WTC11 (cell line): Measurements from ENCODE around the gene NUB1.

Experiments
- ATF3 ChIP-seq: sonication (generic); formaldehyde crosslinking; conservative IDR thresholded peaks from 2 replicates; pipeline ENCODE4 v1.8.1; 2022; ENCODE audit warnings: mild to moderate bottlenecking, missing genetic modification reagents
- CTCF ChIP-seq: fragments of 200-600 bp; IDR thresholded peaks from 2 replicates; pipeline ENCODE4 v1.8.0; 2022; ENCODE audit warnings: antibody characterized with exemption
- ETV6 ChIP-seq: sonication (generic); formaldehyde crosslinking; IDR thresholded peaks from 2 replicates; pipeline ENCODE4 v1.8.1; 2022; ENCODE audit warnings: mild to moderate bottlenecking, missing genetic modification reagents
- MAX ChIP-seq: sonication (generic); formaldehyde crosslinking; IDR thresholded peaks from 2 replicates; pipeline ENCODE4 v1.8.0; 2022; ENCODE audit warnings: mild to moderate bottlenecking, missing genetic modification reagents
- SMAD4 ChIP-seq: sonication (generic); formaldehyde crosslinking; IDR thresholded peaks from 2 replicates; pipeline ENCODE4 v1.8.0; 2022; ENCODE audit warnings: mild to moderate bottlenecking, missing genetic modification reagents

GRCh38 chr7:151339651-151340382 lies 1.8 kb upstream of the NUB1 start:
- TF ChIP-seq SMAD4 (CRISPR knock-in tag) (no peak), ATF3 (CRISPR knock-in tag) (no peak), CTCF (no peak), ETV6 (CRISPR knock-in tag) (no peak), MAX (CRISPR knock-in tag) (no peak)
